Esophagus muscularis mucosa (tissue), 4 donors: ENCODE measurements around the gene NR1D2.

Source experiments
- CTCF ChIP-seq, 3 experiments: fragments of 200-600 bp in 2 of 3; fragments of 450-650 bp in 1 of 3; sonication (generic) in 2 of 3; IDR thresholded peaks; one replicate each; pipeline ENCODE4 v1.5.1; 2017 to 2019; ENCODE audit warnings: antibody characterized with exemption in 3 of 3, mild to moderate bottlenecking in 2 of 3, moderate library complexity in 1 of 3
- EP300 ChIP-seq: sonication (generic); formaldehyde crosslinking; IDR thresholded peaks from one replicate; pipeline ENCODE4 v1.6.1; 2017; ENCODE audit warnings: antibody characterized with exemption
- POLR2A ChIP-seq: fragments of 450-650 bp; IDR thresholded peaks from one replicate; pipeline ENCODE4 v1.6.1; 2017; ENCODE audit warnings: antibody characterized with exemption, moderate library complexity, mild to moderate bottlenecking, low read depth
- POLR2AphosphoS5 ChIP-seq, 2 donors: sonication (generic); formaldehyde crosslinking; IDR thresholded peaks; one replicate each; pipeline ENCODE4 v1.6.1; 2017; ENCODE audit warnings: antibody characterized with exemption in 2 of 2

DNA sequence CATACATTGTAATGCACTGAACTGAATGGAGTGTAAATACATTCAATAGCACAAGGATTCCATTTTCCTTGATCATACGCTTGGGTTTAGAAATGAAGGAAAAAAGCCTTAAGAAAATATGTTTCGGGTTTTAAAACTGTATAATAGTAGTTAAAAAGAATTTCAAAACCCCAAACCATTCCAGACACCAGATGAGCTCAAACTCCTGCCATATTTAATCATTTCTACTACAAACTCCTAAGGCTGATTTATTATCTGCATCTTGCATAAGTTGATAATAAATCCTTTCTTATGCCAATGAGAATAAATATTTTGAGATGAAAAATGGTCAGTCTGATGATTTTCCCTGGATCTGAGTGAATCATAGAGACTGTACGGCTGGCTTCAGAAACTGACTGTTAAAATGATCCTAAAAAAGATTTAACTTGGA lies 51.0 kb downstream of the NR1D2 start:
- no peak for TF ChIP-seq POLR2AphosphoS5 (IDR thresholded peaks at IDR 0.05)
- no peak for TF ChIP-seq CTCF (IDR thresholded peaks at IDR 0.05)
- no peak for TF ChIP-seq POLR2A
- TF ChIP-seq EP300 = no peak
